Left forelimb (tissue), 1 donor: Measurements from ENCODE around the gene ADD1.
A peak's percentile ranks its signal among the peaks of the same experiment; 100 is the strongest.
"Not testable (repeated sequence)": the region's sequence is repeated elsewhere in the genome, so short reads cannot be mapped to it uniquely, and the experiment has no call there.

Source experiments
- DNase-seq: peaks from one replicate; pipeline ENCODE4 v3.0.0-alpha.2; 2018; ENCODE audit warnings: low spot score

Gene ADD1

DNA sequence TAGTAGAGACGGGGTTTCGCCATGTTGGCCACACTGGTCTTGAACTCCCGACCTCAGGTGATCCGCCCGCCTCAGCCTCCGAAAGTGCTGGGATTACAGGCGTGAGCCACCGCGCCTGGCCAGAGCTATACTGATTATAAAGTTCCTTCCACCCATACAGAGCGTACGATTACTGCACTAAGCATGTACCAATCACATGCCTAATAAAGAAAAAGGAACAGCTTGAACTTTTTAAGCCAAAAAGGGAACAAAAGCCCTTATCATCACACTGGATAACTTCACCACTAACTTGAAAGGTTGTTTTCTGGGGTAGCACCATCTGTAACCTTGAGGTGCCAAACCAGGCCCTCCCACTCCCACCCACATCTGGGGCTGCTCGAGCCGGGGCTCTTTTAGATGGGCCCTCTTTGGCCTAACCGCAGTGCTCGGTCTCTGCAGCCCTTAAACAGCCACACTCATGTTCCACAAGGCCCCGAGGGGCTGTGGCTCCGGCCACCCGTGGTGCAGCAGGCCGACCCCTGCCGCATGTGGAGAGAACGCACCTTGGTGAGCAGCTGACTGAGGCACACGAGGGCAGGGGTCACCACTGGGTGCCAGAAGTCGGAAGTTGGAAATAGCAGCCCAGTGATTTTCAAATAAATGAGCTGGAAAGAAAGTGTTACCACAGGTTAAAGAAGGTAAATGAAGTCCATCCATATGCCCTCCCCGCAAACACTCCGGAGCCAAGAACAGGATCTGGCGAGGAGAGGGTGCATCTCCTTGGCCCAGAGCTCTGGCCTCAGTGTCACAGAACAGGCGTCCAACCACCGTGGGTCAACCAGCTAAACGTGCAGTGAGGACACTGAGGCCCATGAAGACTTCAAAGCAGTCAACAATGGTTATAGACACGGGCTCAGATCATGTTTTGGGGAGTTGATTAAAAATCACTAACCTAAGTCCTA, 101.2 kb downstream of the ADD1 start:
- no peak for DNase-seq

- not testable (repeated sequence) for DNase-seq
These were observed 102.3 kb downstream of the ADD1 start for GRCh38 chr4:2945619-2946604.

DNA sequence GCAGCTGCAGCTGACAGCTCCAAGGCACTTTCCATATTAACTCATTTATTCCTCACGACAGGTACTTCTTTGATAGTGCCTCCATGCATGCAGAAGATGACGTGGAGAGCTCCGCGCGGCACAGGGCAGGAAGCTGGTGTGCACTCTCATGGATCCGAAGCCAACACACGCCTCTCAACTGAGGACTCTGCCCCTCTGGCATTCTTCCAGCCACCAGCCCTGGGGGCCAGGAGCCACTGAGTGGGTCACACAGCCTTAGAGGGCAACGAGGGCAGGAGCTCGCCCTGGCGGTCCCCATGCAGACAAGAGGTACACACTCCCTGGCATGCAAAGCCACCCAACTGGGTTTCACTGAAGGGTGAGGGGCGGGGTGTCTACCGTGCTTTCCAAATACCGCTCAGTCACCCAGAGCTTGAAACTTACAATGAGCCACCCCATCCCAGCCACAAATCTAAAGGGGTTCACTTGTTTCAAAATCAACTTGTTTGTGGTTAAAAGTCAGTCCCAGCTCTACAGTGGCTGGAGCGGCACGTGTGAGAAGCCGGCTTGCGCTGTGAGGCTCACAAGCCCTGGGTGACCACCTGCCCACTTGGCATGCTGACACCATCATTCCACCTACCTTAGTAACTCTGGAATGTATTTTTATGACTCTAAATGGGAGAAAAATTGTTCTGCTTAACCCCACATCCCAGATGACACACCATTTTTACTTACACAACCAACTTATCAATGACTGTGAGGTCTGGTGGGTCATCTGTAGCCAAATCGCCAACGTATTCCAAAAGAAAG, 103.4 kb downstream of the ADD1 start:
- DNase-seq: no peak

- DNase-seq: peak; percentile 59
These were observed 104.3 kb downstream of the ADD1 start for GRCh38 chr4:2947926-2948325.

DNA sequence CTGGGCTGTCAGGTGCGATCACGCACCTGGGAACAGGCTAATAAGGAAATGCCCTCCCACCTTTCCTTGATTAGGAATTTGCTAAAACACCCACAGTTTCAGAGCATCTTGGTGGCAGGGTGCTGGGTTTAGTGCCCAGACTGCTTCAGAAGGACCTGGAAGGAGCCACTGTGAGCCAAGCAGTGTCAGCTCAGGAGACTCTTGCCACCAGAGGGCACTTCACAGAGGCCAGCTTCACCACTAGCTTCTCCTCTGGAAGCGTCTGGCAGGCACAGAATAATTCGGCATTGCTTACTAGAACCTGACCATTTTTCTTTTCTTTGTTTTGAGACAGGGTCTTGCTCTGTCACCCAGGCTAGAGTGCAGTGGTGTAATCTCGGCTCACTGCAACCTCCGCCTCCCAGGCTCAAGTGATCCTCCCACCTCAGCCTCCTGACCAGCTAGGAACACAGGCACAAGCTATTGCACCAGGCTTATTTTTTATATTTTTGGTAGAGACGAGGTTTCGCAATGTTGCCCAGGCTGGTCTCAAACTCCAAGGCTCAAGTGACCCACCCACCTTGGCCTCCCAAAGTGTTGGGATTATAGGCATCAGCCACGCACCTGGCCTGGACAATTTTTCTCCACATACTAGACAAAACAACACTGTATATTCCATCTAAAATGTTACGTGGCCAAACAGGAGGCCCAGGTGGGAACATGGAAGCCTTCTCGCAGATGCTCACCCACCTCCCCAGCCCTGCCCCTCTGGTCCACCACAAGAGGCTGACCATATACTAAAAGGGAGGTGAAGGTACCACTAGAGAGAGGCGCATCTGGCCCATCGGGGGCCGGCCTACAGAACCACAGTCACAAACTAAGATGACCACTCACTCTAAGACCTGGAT, 105.5 kb downstream of the ADD1 start:
- no peak for DNase-seq

GRCh38 chr4:2949782-2950125, 106.1 kb downstream of the ADD1 start:
- DNase-seq: no peak

- no peak for DNase-seq
These were observed 106.8 kb downstream of the ADD1 start for GRCh38 chr4:2950221-2950989.

- DNase-seq: no peak
These were observed 109.9 kb downstream of the ADD1 start for GRCh38 chr4:2953496-2953895.

DNA sequence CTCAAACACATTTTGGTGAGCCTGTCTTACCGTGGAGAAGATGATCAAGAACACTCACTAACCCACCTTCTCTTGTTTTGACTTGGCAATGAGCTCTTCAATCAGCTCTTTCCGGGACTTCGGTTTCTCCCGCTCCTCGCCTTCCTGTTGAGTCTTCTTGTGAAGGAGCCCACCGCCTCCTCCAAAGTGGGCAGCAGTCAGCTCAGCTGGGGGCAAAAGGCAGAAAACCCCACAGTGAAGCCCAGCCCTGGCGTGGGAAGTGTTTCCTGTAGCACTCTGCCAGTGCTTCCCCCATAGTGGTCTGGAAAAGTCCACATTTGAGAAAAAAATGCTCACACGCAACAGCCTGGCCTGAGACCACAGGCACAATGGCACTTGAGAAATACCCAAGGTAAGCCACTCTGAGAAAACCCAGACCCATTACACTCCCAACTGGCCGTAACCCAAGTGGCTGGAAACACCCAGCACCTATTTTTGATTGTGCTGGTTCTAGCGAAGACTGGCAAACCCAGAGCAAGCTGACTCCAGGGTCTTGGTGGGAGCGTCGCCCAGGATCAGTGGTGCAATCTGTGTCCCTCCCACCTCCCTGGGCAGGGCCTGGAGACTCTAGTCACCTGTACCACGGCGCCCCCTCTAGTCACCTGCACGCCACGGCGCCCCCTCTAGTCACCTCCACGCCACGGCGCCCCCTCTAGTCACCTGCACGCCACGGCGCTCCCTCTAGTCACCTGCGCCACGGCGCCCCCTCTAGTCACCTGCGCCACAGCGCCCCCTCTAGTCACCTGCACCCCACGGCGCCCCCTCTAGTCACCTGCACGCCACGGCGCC, 110.9 kb downstream of the ADD1 start:
- no peak for DNase-seq

DNA sequence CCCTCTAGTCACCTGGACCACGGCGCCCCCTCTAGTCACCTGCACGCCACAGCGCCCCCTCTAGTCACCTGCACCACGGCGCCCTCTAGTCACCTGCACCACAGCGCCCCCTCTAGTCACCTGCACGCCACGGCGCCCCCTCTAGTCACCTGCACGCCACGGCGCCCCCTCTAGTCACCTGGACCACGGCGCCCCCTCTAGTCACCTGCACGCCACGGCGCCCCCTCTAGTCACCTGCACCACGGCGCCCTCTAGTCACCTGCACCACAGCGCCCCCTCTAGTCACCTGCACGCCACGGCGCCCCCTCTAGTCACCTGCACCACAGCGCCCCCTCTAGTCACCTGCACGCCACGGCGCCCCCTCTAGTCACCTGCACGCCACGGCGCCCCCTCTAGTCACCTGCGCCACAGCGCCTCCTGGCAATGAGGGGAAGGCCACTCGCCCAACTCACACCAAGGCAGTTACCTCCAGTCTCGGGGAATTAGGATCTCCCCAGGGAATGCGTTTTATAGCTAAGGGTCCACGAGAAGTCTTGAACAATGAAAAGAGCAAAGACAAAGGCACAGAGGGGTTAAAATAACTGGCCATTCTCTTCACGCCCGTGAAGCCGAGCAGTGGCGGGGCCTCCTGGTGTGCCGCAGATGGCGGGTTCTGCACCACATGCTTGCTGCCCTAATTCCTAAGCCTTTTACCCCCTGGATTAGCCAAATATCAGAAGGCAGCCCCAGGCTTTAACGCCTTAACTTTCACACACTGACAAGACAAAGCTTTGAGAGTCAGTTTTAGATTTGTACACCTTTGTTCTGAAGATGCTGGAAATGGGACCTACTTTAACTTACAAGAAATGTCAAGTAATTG, 111.8 kb downstream of the ADD1 start:
- DNase-seq: not testable (repeated sequence)

DNA sequence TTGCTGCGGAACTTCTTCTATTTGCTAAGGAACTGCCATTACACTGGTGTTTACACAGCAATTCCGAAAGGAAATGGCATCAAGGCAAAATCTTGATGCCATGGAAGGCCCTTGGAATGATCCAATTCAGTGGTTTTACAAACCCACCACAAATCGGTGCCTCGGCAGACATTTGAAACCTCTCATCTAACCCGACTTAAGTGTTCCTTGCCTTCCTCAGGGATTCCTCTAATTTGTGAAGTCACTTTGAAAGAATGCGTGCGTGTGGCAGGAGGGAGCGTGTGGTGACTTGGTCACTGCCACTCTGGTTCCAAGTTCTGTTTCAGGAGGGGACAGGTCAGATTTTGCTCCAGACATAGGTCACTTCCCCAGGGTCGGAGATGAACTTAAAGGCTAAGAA, 114.8 kb downstream of the ADD1 start:
- DNase-seq: no peak

- DNase-seq: not testable (repeated sequence)
These were observed 116.8 kb downstream of the ADD1 start for GRCh38 chr4:2960450-2960849.

GRCh38 chr4:2961421-2961810, 117.8 kb downstream of the ADD1 start:
- no peak for DNase-seq

DNA sequence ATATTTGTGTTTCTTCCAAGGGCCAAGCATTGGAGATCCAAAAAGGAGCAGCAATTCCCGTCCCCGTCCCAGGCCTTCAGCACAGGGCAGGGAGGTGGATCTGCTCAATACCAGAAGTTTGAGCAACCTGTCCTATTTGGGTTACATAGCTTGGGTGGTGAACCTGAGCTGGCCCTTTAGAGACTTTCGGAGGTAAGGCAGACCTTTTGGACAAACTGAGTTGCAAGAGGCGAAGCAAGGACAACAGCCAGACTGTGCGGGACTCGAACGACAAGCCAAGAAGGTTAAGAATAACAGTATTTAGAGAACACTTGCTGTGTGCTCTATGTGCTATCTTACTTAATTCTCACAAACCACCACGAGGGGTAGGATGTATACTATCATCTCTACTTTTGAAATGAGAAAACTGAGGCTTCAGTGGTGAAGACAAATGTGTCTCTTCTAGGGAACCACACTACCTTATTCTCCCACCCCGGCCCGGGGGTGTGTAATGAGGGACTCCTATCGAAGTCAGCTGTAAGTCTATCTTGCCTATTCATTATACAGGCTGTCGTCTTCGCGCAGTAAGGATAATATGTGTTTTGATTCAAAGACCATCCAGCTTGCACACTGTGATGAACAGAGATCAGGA, 118.3 kb downstream of the ADD1 start:
- DNase-seq: no peak

- DNase-seq: peak; percentile 78
These were observed 119.0 kb downstream of the ADD1 start for GRCh38 chr4:2962614-2963174.

GRCh38 chr4:2963175-2963965, 119.7 kb downstream of the ADD1 start, which contains the start of the genes GRK4 and NOP14:
Gene GRK4, plus strand, starts transcription at chr4:2963571. Its CDS starts 500 bp downstream, at chr4:2964071.
Gene NOP14, minus strand, starts transcription at chr4:2963406. Its CDS starts 87 bp downstream, at chr4:2963319.
- DNase-seq: peak; percentile 97
